Stimulated activated CD8-positive, alpha-beta memory T cell treated with anti-CD3 and anti-CD28 coated beads, Interleukin-7, amount 100 ng/mL, for 24 hours (primary cell): ENCODE data around the gene KCNIP4.
"Not testable (repeated sequence)": the region's sequence is repeated elsewhere in the genome, so short reads cannot be mapped to it uniquely, and the experiment has no call there.

Source experiments
- DNase-seq: peaks from one replicate; pipeline ENCODE4 v3.0.0-alpha.2; 2020; ENCODE audit warnings: low read depth

The KCNIP4 gene

DNA sequence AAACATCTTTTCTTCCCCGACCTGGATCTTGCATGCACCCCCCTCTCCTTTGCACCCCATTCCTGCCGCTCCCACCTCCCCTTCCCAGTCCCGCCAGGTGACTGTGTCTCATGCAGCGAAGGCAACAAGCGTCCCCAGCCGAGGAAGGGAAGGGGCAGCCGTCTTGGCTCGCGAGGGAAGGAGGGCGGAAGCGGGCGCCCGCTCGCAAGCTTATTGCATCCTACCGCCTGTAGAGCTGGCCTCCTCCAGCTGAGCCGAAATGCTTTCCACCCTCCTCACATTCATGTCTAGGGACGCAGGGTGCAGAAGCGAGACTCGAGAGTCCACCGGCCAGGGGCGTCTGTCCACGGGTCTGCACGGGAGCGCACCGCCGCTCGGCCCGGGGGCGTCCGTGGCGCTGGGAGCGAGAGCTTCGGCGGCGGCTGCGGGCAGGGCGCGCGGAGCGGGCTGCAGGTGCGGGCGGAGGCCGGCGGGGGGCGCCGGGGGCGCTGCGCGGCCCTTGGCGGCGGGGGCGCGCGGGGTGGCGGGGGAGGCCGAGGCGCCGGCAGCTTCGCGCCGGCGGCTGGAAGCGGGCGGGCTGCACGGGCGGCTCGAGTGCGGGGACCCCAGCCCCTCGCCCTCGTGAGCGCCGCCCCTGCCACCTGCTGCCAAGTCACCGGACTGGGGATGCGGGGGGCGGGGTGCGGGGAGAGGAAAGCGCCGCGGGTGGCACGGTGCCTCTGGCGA, at the start of gene KCNIP4:
TSS of gene KCNIP4 (minus strand) at position 426 of the 726 bp plus-strand sequence.
- no peak for DNase-seq

DNA sequence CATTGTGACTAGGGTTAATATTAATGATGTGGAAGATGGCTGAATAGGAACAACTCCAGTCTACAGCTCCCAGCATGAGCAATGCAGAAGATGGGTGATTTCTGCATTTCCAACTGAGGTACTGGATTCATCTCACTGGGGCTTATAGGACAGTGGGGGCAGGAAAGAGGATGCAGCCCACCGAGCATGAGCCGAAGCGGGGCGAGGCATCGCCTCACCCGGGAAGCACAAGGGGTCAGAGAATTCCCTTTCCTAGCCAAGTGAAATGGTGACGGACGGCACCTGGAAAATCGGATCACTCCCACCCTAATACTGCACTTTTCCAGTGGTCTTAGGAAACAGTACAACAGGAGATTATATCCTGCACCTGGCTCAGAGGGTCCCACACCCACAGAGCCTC, 48.0 kb upstream of the KCNIP4 start:
- DNase-seq: not testable (repeated sequence)

DNA sequence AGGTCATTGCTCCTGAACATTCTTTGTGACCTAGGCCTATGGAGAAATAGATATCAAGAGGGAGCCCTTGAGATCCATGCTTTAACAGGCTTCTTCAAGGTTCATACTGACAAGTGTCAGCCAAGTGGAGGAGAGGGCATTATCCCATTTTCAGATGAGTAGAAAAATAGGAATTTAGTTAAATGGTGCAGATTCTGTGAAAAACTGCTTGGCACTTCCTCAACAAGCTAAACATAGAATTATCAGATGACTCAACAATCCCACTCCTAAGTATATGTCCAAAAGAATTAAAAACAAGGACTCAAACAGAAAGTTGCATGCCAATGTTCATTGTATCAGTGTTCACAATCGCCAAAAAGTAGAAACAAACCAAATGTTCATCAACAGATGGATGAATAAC, 43.8 kb upstream of the KCNIP4 start:
- DNase-seq: no peak

DNA sequence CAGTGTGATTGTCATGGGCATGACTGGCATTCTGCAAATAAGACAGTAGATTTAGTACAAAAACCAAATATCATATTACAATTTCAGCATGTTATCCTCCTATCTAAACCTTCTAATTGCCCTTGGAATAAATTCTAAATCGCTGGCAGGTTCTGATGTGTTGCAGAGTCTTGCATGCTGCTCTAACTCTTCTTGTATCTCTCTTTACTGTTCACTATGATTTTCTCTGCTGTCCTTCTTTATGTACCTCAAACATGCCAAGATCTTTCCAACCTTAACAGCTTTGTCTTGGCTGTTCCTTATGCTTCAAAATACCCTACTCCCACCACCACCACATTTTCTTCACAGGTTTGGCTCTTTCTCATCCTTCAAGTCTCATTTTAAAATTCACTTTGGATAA, 43.0 kb upstream of the KCNIP4 start:
- no peak for DNase-seq

DNA sequence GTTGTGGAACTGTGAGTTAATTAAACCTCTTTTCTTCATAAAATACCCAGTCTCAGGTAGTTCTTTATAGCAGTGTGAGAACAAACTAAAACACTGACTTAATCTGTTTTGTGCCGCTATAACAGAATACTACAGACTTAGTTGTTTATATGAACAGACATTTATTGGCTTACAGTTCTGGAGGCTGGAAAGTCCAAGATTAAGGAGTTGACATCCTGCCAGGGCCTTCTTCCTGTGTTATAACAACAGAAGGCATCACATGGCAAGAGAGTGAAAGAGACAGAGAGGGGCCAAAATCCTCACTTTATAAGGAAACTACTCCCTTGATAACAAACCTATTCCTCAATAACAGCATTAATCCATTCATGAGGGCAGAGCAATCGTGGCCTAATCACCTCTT, 42.5 kb upstream of the KCNIP4 start:
- no peak for DNase-seq

DNA sequence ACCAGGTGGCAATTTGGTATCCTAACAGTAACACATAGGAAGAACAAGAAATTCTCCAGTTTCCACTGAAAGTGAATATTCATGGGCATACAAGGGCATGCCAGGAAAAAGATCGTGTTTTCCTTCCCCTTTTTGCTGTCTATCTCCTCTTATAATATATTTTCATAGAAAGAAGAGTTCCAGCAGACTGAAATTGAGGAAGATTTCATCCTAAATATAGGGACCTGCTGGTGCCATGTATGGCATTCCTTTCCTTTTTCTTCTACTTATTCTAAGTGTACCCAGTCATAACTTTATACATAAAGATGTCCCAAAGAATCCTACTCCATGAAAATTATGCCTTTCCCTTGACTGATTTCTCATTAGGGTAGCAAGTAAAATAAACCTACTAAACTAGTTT, 40.8 kb upstream of the KCNIP4 start:
- DNase-seq: no peak

DNA sequence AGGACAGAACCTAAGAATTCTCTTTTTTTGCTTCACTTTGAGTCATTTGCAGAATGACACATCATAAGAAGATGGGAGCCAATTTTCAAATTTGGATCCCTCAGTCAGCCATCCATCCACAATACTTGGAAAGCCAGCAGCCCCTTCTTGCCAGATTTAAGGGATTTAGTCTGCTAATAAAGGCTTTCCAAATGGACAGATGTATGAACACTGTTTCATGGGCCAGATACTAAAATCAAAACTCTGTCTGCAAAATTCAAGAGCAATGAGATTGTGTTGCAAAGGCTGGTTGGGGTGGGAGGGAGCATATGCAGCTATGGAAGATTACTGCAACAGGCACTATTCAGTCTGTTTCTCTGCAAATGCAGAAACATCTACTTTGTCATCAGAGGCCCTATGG, 37.7 kb upstream of the KCNIP4 start:
- DNase-seq: no peak

DNA sequence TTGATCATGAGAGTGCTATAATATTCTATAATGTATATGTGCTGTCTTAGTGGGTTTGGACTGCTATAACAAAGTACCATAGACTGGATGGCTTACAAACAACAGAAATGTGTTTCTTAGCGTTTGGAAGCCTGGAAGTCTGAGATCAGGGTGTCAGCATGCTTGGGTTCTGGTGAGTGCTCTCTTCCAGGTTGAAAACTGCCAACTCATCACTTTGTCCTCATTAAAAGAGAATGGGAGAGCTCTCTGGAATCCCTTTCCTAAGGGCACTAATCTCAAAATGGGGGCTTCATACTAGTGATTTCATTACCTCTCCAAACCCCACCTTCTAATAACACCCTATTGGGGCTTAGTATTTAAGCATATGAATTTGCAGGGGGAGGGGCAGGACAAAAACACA, 33.5 kb upstream of the KCNIP4 start:
- no peak for DNase-seq

DNA sequence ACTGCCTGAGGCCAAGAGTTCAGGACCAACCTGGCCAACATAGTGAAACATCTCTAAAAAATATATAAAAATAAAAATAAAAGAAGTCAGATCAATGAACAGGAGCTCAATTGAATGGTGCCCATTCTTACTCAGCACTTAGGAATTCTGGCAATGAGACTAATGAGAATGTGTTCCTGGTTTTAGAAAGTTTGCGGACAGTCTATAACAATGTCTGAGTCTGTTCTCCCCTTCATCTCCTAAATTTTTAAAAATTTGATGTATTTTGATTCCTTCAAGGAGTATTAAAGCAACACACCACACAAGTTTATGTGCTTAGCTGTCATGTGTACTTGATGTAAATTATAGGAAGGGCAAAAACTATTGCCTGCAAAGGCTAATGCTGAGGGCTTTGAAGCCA, 30.6 kb upstream of the KCNIP4 start:
- no peak for DNase-seq

DNA sequence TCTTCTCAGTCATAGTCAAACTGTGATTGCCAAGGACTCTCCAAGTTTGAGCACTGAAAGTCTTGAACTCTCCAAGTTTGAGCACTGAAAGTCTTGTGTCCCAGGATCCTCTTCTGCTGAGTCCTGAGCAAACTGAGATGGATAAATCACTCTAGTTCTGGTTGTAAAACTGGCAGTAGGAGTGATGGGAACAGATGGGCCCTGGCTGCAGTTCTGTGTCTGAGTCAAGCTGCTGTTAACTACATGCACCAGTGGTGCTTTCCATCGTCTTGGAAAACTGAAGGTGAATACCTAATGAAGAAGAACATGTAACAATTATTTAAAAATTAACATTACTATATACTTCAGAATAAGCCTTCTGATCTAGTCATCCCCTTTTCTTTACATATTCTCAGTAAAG, 27.6 kb upstream of the KCNIP4 start:
- no peak for DNase-seq

DNA sequence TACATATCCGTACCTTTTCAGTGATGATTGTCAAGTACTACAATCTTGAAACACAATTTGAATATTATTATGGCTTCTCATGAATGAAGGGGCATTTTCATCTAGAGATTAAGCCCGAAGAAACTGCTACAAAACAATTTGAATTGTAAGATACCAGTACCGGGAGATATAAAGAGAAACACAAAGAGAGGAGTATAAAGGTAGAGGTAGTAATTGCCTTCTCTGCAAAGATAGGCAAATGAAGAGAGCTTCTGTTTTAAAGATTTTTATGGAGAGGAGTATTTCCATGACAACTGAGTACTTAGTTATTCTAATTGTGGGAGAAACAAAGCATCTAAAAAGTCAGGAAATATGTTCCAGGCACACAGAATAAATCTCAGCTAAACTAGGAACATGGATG, 25.3 kb upstream of the KCNIP4 start:
- no peak for DNase-seq

DNA sequence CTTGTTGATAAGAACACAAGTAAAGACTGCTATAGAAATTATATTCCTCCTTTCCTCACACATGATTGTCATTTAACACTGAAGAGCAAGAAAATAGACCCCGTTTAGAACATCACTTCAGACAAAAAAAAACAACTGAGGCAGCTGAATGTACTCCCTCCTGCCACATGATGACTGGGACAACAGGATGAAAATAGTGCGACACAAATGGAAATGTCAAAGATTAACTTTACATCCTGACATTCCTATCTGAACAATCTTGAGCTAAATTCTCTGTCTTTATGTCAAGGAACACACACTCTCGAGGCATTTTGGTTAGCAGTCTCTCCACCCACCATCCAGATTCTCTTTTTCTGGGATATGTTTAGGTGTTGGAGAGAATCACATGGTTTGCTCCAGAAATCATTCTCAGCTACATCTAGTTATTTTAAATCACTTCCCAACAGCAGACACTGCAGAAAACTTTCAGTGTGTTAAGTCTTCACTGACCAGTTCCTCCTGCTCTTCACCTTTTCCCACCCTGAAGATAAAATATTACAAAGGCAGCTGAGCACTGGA, 16.3 kb upstream of the KCNIP4 start:
- no peak for DNase-seq

DNA sequence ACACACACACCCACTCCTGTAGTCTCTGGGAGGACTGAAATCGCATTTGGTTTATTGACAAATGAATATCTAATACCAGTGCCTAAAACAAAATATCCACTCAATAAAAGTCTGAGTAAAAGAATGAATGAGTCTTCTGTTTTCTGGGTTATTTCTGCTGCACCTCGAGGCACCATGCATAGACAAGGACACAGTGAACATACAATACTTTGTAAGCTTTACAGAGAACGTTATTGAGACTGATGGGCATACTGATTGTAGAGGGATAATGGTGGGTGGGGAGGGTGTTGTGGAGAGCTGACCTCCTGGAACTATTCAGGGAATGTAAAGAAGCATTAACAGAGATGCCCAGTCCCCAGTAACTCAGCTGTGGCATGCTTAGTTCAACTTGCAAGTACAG, 14.1 kb upstream of the KCNIP4 start:
- no peak for DNase-seq

DNA sequence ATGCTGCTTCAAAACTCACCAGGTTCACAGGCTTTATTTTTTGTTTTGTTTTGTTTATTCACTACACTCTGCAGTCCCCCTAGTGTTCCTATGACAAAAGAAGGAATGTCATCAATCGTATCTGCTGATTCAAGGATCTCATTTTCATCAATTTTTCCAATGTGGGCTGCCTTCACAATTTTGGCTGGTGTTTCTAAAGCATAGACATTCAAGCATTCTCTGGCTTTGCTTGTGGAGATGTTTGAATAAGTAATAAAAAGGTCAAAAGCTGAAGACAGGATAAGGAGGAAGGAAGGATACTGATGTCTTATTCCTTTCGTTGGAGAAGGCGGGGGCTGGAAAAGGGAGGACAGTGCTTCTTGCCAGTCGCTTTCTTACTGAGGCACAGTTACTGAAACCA, 12.2 kb upstream of the KCNIP4 start:
- DNase-seq: no peak

DNA sequence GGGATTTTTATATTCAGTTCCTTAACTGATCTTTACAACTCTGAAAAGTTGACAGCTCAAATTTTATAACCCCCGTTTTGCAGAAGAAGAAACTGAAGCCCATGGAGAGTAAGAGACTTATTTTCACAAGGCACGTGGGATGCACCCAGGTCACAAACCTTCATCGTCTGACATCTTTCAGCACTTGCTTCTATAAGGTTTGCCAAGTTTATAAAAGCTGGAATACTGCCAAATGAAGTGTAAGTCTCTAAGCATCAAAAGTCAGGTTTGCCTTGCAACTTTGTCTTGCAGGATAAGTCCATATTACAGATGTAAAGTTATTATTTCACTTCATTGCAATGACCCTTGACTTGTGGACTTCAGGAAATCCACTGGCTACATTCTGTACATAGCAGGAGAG, 6.3 kb upstream of the KCNIP4 start:
- no peak for DNase-seq

DNA sequence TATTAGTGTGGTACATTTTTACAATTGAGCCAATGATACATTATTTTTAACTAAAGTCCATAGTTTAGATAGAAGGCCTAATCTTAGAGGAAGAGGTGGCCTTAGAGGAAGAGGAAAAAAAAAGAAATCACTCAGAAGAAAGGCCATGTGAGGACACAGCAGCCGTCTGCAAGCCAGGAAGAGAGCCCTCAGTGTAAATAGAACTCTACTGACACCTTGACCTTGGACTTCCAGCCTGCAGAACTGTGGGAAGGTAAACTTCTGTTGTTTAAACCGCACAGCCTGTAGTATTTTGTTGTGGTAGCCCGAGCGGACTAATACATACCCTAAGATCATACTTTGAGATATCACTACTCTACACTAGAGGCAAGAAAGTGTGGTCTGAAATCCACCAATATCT, 5.1 kb upstream of the KCNIP4 start:
- no peak for DNase-seq

DNA sequence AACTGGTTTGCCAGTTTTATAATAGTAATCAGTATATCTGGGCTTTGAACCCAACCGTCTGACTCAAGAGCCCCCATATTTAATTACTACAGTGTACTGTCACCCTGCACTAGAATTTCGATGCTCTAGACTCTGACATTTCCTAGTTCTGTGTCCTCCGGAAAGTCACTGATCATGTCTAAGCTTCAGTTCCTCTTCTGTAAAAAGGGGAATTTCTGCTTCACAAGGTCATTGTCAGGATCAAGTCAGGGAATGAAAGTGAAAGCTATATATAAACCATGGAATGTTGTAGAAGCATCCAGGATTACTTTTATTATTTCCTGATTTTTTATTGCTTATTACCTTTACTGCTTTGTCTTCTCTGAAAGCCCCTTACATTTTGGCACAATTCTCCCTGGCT, 4.0 kb upstream of the KCNIP4 start:
- DNase-seq: no peak

DNA sequence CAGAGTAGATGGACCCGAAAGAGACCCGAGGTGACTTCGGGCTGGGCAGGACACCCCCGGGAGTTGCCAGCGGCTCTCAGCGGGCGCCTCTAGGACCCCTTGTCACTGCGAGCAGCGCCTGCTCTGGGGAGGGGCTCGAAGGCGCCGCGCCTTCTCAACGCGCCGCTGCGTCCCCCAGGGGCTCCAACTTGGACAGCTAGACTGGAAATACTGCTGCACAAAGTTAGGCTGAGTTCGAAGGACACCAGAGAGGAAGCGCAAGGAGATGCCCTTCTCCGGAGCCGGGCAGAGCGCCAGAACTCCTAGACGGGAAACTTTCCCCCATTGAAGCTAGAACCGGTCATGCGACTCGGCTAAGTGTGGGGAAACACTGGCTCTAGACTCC, 493 bp upstream of the KCNIP4 start:
- no peak for DNase-seq

DNA sequence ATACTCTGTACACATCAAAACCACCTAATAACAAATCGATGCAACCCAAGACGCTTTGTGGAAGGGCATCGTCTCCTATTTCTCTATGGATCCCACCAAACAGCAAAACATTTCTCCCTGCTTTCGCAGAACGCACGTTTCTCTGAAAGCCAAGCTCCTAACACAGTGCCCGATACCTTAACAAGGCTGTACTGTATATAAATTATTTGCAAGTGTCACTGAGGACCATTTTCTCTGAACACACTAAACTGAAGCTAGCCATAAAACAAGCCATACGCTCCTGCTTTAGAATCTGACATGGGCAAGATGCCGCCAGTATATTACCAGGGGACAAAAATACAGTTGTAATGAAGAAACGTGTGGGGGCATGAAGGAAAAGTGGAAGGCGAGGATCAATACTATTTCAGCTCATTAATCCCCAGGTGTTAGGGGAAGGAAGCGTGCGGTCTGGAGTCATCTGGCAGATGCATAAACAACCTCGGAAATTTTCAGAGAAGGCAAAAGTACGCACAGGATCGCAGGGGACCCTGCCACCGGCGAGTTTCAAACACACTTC, 703 bp downstream of the KCNIP4 start:
- no peak for DNase-seq

DNA sequence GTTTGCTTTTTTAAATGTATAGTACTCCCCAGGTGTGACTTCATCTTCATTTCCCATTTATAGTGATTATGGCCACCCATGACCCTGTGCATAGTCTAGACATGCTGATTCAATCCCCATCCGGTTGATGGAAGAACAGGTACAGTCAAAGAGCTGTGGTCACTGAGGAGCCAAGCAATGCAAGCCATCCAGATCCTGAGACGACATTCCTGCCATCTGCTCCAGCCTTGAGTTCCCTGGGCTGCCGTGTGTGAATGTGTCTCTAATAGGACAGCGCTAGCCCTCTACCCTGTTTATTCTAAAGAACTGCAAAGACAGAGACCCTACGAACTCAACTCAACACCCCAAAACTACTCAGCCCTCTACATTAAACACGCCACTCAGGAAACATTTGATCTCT, 1.7 kb downstream of the KCNIP4 start:
- no peak for DNase-seq

DNA sequence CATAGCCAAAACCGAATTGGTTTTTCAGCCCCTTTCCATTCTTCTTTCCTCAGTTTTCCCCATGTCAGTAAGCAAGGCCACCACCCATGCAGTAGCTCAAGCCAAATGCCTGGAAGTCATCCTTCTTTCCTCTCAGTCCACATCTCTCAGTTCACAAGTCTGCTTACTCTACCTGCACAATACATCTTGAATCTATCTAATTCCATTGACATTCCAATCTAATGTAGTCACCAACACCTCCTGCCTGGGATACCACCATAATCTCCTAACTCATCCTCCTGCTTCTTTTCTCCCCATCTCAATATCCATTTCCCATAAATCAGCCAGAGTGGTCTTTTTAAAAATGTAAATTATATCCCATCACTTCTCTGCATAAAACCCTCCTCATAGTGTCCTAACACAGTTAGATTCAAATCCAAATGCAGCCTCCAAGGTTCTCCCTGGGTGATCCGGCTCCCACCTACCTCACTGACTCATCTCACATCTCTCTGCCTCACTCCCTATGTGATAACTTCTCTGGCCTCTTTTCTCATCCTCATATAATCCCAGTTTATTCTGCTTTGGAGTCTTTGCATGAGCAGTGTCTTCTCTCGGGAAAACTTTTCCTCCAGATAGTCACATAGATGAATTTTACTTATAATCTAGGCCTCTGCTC, 26.9 kb downstream of the KCNIP4 start:
- no peak for DNase-seq

DNA sequence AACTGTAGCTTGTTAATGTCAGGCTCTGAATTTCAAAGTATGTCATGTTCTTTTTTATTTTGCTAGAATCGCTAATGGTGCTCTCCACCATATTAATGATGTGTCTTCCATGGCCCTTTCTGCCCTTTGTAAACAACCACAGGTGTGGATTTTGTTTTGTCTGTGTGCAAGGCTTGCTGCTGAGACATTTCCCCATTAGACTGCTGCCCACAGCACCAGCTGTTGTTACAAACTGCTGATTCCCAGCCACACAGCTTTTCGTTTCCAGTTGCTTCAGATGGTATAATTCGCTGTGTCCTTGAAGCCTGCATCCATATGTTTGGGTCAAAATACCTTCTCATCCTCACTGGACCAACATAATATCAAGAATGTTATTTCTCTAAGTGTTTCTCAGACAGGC, 32.8 kb downstream of the KCNIP4 start:
- no peak for DNase-seq

DNA sequence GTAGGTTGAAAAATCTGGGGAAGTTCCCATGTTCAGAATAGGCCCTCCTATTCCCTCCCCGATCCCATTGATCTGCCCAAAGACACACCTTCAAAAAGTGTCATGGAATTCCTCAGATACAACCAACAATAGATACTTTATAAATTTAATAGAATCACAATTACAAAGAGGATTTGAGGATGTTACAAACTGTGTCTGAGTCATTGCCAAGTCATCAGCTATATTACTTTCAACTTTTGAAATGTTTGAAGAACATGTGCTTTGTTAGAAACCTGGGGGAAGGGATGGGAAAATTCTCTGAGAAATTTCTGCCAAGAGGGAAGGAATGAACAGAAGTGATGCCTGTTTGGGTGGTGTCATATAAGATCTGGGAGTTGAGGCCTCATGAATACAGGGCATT, 46.7 kb downstream of the KCNIP4 start:
- no peak for DNase-seq

DNA sequence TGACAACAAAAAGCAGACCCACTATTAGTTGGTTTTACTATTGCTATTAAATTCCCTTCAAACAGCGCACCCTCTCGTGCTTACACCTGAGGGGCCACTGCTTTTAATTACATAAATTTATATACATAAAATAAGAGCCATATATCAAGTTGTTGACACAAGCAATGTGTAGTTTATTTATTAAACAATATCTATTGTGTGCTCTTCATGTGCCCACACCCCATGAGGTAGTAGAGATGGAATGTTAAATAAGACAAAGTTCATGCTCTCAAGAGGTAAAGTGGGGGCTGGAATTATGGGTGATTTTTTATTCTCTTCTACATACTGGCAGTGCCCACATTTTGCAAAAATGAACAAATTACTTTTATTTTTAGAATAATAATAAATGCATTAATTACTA, 47.3 kb downstream of the KCNIP4 start:
- no peak for DNase-seq
